ENCODE data around the gene NAGLU. TPM values are rescaled to one million over a fixed set of nuclear protein-coding genes. Genes with fewer than 3 reads are reported as not detected.
"Not testable (repeated sequence)": the region's sequence is repeated elsewhere in the genome, so short reads cannot be mapped to it uniquely, and the experiment has no call there.

NAGLU gene
- total RNA-seq, 1 donor from 2014 or later: 24.8 TPM

DNA sequence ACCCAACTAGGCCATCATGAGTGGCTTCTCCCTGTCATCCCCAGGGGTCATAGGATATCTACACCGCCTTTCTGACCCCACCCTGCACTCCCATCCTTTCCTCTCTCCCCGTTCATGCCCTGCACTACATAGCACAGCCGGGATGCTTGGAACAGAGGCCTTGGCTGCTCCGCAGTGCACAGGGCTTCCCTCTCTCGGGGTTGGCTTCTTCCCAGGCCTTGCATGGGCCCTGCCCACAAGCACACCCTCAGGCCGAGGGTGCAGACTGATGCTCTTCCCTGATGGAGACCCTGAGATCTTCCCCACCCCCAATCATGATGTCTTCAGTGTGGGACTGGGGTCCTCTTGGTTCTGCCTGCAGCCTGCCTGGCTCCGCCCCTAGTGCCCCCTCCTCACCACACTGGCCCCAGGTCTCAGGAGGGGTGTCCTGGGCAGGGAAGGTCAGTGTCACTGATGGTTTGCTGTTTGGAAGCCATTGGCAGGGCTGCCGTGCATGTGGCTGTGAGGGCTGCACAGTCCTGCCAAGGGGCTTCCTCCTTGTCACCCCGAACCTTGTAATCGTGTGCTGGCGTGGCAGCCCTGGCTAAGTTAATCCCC, 14.3 kb upstream of the NAGLU start:
- no peak for DNase-seq (ENCODE audit: low read depth)

DNA sequence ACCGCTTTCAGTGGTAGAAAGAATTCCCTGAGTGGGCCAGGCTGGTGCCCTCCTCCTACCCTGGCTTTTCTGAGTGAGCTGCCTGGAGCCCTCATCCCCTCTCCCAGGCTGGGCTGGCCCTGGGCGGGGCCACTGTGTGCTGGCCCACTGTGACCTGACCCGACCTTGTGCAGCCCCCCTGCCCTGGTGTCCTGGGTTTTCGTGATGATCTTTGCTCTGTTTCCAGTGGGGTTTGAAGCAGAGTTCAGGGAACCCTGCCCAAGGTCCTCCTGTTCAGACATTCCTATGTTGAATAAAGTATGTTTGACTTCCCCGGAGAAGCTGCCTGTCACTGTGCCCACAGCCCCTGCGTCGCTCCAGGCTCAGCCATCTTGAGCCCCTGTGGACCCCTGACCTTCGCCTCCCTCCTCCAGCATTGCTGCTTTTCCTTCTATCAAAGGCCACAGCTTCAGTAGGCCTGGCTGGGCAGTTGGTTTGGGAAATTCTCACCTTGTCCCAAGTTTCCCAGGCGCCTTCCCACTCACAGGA, 13.7 kb upstream of the NAGLU start:
- DNase-seq (ENCODE audit: low read depth): no peak

DNA sequence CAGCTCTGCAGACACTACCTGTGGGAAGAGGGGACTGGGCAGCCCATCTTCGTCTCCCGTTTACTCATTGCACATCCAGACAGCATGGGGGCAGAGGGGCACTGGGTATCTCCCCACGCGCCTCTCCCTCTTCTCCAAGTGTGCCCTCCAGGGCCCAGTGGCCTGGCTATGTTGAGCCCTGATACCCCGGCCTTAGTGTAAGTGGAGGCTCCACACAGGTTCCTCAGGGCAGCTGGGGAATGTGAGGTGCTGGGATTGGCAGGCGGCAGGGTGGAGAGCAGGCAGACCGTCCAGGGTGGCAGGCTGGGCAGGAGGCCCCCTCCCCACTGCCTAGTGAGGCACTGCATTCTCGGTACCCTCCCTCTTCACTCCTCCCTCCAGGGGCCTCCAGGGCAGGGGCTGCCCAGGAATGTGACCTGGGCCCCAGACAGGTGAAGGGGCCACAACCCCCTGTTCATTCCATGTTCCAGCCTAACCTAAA, 13.2 kb upstream of the NAGLU start:
- no peak for DNase-seq (ENCODE audit: low read depth)

DNA sequence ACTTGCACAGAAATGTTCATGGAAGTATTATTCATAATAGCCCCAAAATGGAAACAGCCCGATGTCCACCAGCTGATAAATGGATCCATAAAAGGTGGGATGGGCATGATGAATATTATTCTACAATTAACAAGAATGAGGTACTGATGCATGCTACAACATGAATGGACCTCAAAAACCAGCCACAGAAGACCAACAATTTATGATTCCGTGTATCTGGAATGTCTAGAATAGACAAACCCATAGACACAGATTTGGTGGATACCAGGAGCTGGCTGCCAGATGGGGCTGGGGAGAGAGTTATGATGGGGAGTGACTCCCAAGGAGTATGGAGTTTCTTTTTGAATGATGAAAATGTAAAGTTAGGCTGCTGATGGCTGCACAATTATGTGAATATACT, 10.8 kb upstream of the NAGLU start:
- no peak for DNase-seq (ENCODE audit: low read depth)

DNA sequence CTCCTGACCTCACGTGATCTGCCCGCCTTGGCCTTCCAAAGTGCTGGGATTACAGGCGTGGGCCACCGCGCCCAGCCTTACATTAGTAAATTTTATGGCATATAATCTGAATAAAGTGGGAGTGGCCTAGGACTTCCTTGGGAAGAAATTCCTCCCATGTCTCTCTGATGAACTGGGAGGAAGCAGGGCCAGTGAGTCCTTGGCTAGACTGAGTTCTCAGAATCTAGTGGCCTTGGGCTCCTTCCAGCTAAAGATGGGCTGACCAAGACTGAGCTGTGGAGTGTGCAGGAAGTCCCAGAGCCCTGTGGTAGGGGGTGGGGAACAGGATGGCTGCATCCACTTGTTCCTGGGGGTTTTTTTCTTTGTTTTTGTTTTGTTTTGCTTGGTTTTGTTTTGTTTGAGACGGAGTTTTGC, 10.0 kb upstream of the NAGLU start:
- no peak for DNase-seq (ENCODE audit: low read depth)

DNA sequence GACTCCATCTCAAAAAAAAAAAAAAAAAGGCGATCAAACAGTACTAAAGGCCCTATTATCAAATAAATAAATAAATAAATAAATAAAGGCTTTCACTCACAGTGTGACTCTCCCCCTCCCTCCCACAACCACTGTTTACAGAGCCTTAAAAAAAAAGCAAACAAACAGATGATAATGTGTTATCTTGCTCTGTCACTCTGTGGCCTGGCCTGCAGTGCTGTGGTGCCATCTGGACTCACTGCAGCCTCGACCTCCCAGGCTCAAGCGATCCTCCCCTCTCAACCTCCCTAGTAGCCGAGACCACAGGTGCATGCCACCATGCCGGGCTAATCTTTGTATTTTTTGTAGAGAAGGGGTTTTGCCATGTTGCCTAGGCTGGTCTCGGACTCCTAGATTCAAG, 8.1 kb upstream of the NAGLU start:
- no peak for DNase-seq (ENCODE audit: low read depth)

DNA sequence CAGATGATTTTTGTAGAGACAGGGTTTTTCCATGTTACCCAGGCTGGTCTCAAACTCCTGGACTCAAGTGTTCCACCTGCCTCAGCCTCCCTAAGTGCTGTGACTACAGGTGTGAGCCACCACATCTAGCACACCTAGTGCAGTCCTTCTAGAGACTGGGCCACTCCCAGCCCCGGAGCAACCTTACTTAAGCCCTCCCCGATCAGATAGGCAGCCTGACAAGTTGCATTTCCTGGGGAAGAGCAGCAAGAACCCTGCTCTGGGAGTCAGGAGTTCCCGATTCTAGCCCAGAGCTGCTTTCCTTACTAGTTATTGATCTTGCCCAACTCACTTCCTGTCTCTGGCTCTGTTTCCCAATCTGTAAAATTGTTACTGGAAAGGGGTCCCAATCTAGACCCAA, 7.0 kb upstream of the NAGLU start:
- DNase-seq (ENCODE audit: low read depth): no peak

DNA sequence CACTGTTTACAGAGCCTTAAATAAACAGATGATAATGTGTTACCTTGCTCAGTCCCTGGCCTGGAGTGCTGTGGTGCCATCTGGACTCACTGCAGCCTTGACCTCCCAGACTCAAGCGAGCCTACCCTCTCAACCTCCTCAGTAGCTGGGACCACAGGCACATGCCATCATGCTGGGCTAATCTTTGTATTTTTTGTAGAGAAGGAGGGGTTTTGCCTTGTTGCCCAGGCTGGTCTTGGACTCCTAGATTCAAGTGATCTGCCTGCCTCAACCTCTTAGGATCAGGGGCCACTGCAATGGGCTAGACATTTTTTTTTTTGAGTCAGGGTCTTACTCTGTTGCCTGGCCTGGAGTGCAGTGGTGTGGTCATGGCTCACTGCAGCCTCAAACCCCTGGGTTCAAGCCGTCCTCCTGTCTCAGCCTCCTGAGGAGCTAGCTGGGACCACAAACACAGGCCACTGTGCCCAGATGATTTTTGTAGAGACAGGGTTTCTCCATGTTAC, 5.0 kb upstream of the NAGLU start:
- no peak for DNase-seq (ENCODE audit: low read depth)

DNA sequence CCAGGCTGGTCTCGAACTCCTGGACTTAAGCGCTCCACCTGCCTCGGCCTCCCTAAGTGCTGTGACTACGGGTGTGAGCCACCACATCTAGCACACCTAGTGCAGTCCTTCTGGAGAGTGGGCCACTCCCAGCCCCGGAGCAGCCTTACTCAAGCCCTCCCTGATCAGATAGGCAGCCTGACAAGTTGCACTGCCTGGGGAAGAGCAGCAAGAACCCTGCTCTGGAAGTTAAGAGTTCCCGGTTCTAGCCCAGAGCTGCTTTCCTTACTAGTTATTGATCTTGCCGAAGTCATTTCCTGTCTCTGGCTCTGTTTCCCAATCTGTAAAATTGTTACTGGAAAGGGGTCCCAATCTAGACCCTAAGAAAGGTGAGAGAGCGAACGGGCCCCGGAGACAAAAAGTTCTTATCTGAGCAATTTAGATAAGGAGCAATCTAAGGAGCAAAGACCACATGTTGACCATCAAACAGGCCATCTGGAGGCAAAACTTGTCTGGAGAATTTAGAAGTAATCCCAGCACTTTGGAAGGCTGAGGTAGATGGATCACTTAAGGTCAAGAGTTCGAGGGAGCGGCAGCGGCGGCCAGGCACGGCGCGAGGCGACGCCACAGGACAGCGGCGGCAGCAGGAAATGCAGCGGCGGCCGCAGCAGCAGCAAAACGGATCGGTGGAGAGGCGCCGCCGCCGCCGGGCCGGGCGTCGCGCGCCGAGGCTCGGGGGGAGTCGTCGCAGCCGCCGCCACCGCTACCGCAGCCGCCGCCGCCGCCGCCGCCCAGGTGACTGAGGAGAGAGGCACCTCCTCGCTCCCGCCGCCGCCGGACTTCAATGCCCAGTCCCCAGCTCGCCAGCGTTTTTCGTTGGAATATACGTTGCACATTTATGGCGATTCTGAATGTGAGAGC, 4.3 kb upstream of the NAGLU start:
- DNase-seq (ENCODE audit: low read depth): no peak

DNA sequence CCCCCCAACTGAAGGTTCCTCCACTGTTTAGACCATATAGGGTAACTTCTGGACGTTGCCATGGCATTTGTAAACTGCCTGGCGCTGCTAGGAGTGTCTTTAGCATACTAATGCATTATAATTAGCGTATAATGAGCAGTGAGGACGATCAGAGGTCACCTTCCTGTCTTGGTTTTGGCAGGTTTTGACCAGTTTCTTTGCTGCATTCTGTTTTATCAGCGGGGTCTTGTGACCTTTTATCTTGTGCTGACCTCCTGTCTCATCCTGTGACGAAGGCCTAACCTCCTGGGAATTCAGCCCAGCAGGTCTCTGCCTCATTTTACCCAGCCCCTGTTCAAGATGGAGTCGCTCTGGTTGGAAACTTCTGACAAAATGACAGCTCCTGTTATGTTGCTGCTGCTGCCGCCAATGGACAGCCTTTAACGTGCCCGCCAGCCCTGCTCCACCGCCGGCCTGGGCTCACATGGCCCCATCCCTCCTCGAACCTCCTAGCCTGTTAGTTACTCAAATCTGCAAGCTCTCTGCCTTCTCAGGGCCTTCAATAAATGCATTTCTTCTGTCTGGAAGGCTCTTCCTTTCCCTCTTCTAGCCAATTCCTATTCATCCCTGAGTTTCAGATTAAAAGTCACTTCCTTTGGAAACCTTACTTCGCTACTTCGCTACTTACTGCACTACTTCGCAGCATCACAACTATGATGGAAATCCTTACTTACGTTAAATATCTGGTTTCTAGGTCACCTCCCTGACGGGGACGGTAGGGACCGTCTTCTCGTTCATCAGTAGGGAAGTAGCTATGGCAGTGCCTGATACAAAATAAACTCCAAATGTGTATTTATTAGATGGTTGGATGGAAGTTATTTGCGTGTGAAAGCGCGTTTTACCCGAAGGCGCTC, 640 bp upstream of the NAGLU start:
- no peak for DNase-seq (ENCODE audit: low read depth)

DNA sequence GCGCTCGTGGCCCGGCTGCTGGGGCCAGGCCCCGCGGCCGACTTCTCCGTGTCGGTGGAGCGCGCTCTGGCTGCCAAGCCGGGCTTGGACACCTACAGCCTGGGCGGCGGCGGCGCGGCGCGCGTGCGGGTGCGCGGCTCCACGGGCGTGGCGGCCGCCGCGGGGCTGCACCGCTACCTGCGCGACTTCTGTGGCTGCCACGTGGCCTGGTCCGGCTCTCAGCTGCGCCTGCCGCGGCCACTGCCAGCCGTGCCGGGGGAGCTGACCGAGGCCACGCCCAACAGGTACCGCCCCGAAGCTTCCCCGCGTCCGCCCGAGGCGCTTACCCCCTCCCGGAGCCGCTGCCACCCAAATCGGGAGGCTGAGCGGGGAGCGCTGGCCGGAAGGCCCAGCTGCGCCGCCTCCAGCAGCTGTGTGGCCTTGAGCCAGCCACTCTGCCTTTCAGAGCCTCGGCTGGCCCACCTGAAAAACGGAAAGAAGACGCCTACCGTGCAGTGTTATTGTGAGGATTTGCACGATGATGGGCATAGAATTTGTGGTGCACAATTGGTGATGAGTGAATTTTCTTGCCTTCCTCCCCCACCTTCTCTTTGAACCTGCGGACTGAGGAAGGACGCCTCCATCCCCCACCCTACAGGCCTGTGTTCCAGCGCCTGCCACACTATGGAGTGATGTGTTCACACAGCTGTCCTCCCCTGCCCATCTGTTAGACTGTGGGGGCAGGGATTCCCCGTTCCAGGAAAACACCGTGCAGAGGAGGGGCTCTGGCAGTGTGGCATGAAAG, 523 bp downstream of the NAGLU start:
- DNase-seq (ENCODE audit: low read depth): no peak

GRCh38 chr17:42537156-42537805, 1.2 kb downstream of the NAGLU start:
- DNase-seq (ENCODE audit: low read depth): no peak

DNA sequence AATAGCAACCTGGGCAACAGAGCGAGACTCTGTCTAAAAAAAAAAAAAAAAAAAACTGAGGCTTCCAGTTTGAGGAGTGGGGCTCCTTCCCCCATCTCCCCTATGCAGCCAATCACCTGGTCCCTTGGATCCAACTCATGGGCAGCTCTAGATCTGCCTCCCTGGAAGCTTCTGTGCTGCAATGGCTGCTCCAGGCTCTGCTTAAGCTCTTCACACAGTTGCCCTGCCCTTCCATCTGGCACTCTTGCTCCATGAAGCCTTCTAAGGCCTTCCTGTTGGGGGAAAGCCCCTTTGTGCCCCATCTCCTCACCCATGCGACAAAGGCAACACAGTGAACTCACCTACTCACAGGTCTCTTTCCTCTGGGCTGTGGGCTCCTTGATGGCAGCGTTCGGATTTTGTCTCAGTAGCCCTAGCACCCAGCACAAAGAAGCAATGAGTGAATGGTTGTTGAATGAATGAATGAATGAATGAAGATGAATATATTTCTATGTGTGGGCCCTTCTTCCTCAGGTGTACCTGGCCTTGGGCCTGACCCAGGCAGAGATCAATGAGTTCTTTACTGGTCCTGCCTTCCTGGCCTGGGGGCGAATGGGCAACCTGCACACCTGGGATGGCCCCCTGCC, 1.9 kb downstream of the NAGLU start:
- DNase-seq (ENCODE audit: low read depth): no peak

- no peak for DNase-seq (ENCODE audit: low read depth)
Measured at GRCh38 chr17:42538482-42538881, 2.4 kb downstream of the NAGLU start.

DNA sequence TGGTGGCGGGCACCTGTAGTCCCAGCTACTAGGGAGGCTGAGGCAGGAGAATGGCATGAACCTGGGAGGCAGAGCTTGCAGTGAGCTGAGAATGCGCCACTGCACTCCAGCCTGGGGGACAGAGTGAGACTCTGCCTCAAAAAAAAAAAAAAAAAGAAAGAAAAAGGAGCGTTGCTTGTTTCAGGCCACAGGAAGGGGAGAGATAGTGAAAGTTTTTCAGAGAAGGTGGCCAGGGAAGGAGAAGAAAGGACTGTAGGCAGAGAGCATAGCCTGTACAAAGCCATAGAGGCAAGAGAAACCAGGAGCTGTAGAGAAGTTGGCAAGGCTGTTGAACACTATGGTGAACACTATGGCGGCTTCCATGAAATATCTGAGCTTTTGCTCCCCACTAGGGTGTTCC, 4.5 kb downstream of the NAGLU start:
- DNase-seq (ENCODE audit: low read depth): not testable (repeated sequence)

- DNase-seq (ENCODE audit: low read depth): peak; percentile 55
Measured at GRCh38 chr17:42541041-42541833, 5.2 kb downstream of the NAGLU start.

- no peak for DNase-seq (ENCODE audit: low read depth)
Measured at GRCh38 chr17:42543190-42544079, 7.4 kb downstream of the NAGLU start.

- DNase-seq (ENCODE audit: low read depth): no peak
Measured at GRCh38 chr17:42544874-42545283, 8.8 kb downstream of the NAGLU start.
